ENCODE results near the gene MXD1. TPM values are rescaled to one million over a fixed set of nuclear protein-coding genes. Genes with fewer than 3 reads are reported as not detected.
A peak's percentile ranks its signal among the peaks of the same experiment; 100 is the strongest.

MXD1 gene
- total RNA-seq, 1 experiment from 2014 or later = 3.7 TPM

- Histone ChIP-seq H2AFZ (ENCODE audit: low read length) (no peak overlapping the region), H4K91ac (ENCODE audit: insufficient read length, low read depth, low read length) (no peak overlapping the region), H3K4me1 (ENCODE audit: insufficient read depth, low read length) (no peaks in the 10 kb centered on the region; the same call in 1 of the 2 replicates), H3K23ac (ENCODE audit: insufficient read length, low read depth, low read length) (no peak overlapping the region), H2BK20ac (ENCODE audit: low read depth, low read length, poor library complexity, severe bottlenecking) (no peak overlapping the region), H3K4ac (ENCODE audit: low read depth, low read length) (no peak overlapping the region), H3K9ac (ENCODE audit: extremely low read depth, insufficient read length, low read length) (no peak overlapping the region), H2BK120ac (ENCODE audit: low read depth, low read length, poor library complexity, severe bottlenecking) (no peak overlapping the region), H4K8ac (replicated peaks; ENCODE audit: insufficient read length, low read depth, low read length) (no peak overlapping the region), H2AK5ac (ENCODE audit: insufficient read length, low read length) (no peak overlapping the region), H2BK5ac (ENCODE audit: insufficient read length, low read length) (no peak overlapping the region), H3K27me3 (ENCODE audit: insufficient read depth, low read length) (no peaks in the 10 kb centered on the region; the same call in 1 of the 2 replicates), H2BK15ac (ENCODE audit: low read depth, low read length) (no peak overlapping the region), H3K79me2 (ENCODE audit: insufficient read depth, low read length) (no peaks in the 10 kb centered on the region), H4K5ac (ENCODE audit: insufficient read length, low read depth, low read length) (no peak overlapping the region), H3K4me2 (ENCODE audit: insufficient read depth, insufficient read length, low read length) (no peak overlapping the region), H2BK12ac (ENCODE audit: insufficient read length, low read depth, low read length) (no peak overlapping the region), H3K23me2 (ENCODE audit: insufficient read length, low read depth, low read length, poor library complexity, severe bottlenecking) (no peaks in the 10 kb centered on the region), H3K56ac (ENCODE audit: insufficient read length, low read depth, low read length) (no peak overlapping the region), H3K14ac (ENCODE audit: insufficient read depth, low read length) (no peak overlapping the region), H3K79me1 (ENCODE audit: insufficient read depth, low read depth, low read length, poor library complexity, severe bottlenecking) (no peaks in the 10 kb centered on the region), H4K20me1 (ENCODE audit: control insufficient read depth, insufficient read depth, insufficient read length) (no peaks in the 10 kb centered on the region), H3T11ph (ENCODE audit: low read length) (no peak overlapping the region), H3K27ac (ENCODE audit: insufficient read length, low read depth, low read length) (no peak overlapping the region), H3K18ac (ENCODE audit: insufficient read length, low read depth, low read length) (no peak overlapping the region), H3K9me3 (ENCODE audit: control insufficient read depth, low read depth, low read length) (no peaks in the 10 kb centered on the region)
- Mint-ChIP-seq H3K27me3 (ENCODE audit: low read depth) (peaks cover 3% of the 10 kb centered on the region), H3K36me3 (ENCODE audit: insufficient read depth in 1 of 3, low read depth in 3 of 3) (no peaks in the 10 kb centered on the region), H3K27ac (peak overlapping the region in 1 of 3 experiments; percentile 89; a peak in 1 of 7 replicates), H3K4me1 (peaks cover 15 to 17% of the 10 kb centered on the region in 2 experiments), H3K9me3 (no peaks in the 10 kb centered on the region), H3K4me3 (no peak overlapping the region)
- TF ChIP-seq CTCF (conservative IDR thresholded peaks at IDR 0.05) = no peak
- no peak for DNase-seq
- WGBS (ENCODE audit: extremely low coverage, insufficient read length, low lambda C conversion rate) = no CpG with 5 or more reads among the region's 7 CpGs
Measured at GRCh38 chr2:69964353-69964841, 49.5 kb downstream of the MXD1 start.

All from H9 (cell line).